Motor neuron (in vitro differentiated cells): Measurements from ENCODE around the gene KIAA0753. TPM values are rescaled to one million over a fixed set of nuclear protein-coding genes. Genes with fewer than 3 reads are reported as not detected.

Experiments used
- ATAC-seq, 8 experiments: fragments of 200-7000 bp; cut with Tn5 transposase; replicated peaks in 6 of 8; 2 replicates each; pipeline ENCODE4 v1.8.0; 2021; ENCODE audit warnings: mild to moderate bottlenecking in 8 of 8, moderate library complexity in 8 of 8
- H3K27ac ChIP-seq, 2 donors: fragments of 250-450 bp; sonication (Bioruptor Pico); 2 replicates each; pipeline ENCODE4 v1.9.0; 2021; ENCODE audit warnings: antibody characterized with exemption in 2 of 2, mild to moderate bottlenecking in 2 of 2, moderate library complexity in 1 of 2
- H3K4me1 ChIP-seq, 2 donors: fragments of 250-450 bp; sonication (Bioruptor Pico); replicated peaks in 1 of 2; 2 replicates each; pipeline ENCODE4 v1.6.1; 2021; ENCODE audit warnings: antibody characterized with exemption in 2 of 2, mild to moderate bottlenecking in 2 of 2, moderate library complexity in 1 of 2
- H3K4me3 ChIP-seq, 5 donors: fragments of 250-450 bp; sonication (Bioruptor Pico); 2 replicates each; pipeline ENCODE4 v1.9.0; 2021; ENCODE audit warnings: antibody characterized with exemption in 5 of 5, mild to moderate bottlenecking in 5 of 5, moderate library complexity in 4 of 5
- WGBS, 10 experiments: fragments of 450-650 bp; shearing (Covaris generic); methylation state at CpG; one replicate each; pipeline ENCODE4 v1.0.0; 2022; 5-methylcytosine and 5-hydroxymethylcytosine counted together
- in situ Hi-C, 9 experiments: fragments of 400-800 bp; cut with MboI; loops; one replicate each; pipeline ENCODE4 v1.15.0; 2021; ENCODE audit warnings: low sequenced_read_pairs in 9 of 9, low pct_unique_long_range_greater_than_20kb in 2 of 9; ENCODE audit not compliant: unreplicated experiment in 9 of 9
- total RNA-seq, 8 experiments: library from RNA; unstranded; fragments of 300-600 nt; gene quantifications; 2 replicates each; pipeline versions ENCODE4 v1.2.3 to v1.2.4, GENCODE V29; 2022

KIAA0753 gene
- total RNA-seq, 8 experiments from 2014 or later = 12.6 to 32.2 (median 19.3) TPM

- no peak for ATAC-seq
- in situ Hi-C loops = no loop called here
- WGBS, 10 experiments = 83 to 100% (median 86%) methylated on average over 1 to 4 of the region's 4 CpGs; no CpG with 5 or more reads in 5 of the 10 experiments
- no peak overlapping the region for H3K27ac ChIP-seq
- H3K4me1 ChIP-seq = no peaks in the 10 kb centered on the region
- no peak overlapping the region for H3K4me3 ChIP-seq
Measured at GRCh38 chr17:6542577-6542976, 97.9 kb downstream of the KIAA0753 start.

- in situ Hi-C loops = no loop called here
- Histone ChIP-seq H3K4me3 (no peak overlapping the region), H3K4me1 (no peaks in the 10 kb centered on the region), H3K27ac (no peak overlapping the region)
- WGBS, 10 experiments = 80 to 100% (median 89%) methylated on average over 2 to 4 of the region's 4 CpGs; no CpG with 5 or more reads in 6 of the 10 experiments
- no peak for ATAC-seq
Measured at GRCh38 chr17:6541886-6542285, 98.6 kb downstream of the KIAA0753 start.

GRCh38 chr17:6539871-6540270 lies 100.6 kb downstream of the KIAA0753 start:
- in situ Hi-C loops = no loop called here
- Histone ChIP-seq H3K4me1 (no peaks in the 10 kb centered on the region), H3K27ac (no peak overlapping the region), H3K4me3 (no peak overlapping the region)
- 27 to 83% (median 52%) methylated on average over 1 to 3 of the region's 3 CpGs; no CpG with 5 or more reads in 3 of the 10 experiments for WGBS, 10 experiments
- no peak for ATAC-seq

GRCh38 chr17:6536566-6537065 lies 103.9 kb downstream of the KIAA0753 start:
- in situ Hi-C loops = no loop called here
- 33 to 100% (median 79%) methylated on average over 1 to 7 of the region's 10 CpGs; no CpG with 5 or more reads in 3 of the 10 experiments for WGBS, 10 experiments
- no peaks in the 10 kb centered on the region for H3K4me1 ChIP-seq
- H3K27ac ChIP-seq = no peak overlapping the region
- ATAC-seq = no peak
- no peak overlapping the region for H3K4me3 ChIP-seq

- H3K4me3 ChIP-seq = no peak overlapping the region
- 70 to 84% (median 80%) methylated on average over 2 to 7 of the region's 10 CpGs; no CpG with 5 or more reads in 4 of the 10 experiments for WGBS, 10 experiments
- no peaks in the 10 kb centered on the region for H3K4me1 ChIP-seq
- in situ Hi-C loops = no loop called here
- ATAC-seq = no peak
- H3K27ac ChIP-seq = no peak overlapping the region
Measured at GRCh38 chr17:6536053-6536452, 104.5 kb downstream of the KIAA0753 start.

- Histone ChIP-seq H3K27ac (no peak overlapping the region), H3K4me1 (no peaks in the 10 kb centered on the region), H3K4me3 (no peak overlapping the region)
- 50 to 61% methylated on average over 1 to 2 of the region's 3 CpGs; no CpG with 5 or more reads in 8 of the 10 experiments for WGBS, 10 experiments
- ATAC-seq = no peak
- in situ Hi-C loops = no loop called here
Measured at GRCh38 chr17:6534846-6535514, 105.5 kb downstream of the KIAA0753 start.

GRCh38 chr17:6532441-6532885 lies 108.0 kb downstream of the KIAA0753 start:
- no peak for ATAC-seq
- H3K4me1 ChIP-seq = no peaks in the 10 kb centered on the region
- in situ Hi-C loops = no loop called here
- no peak overlapping the region for H3K27ac ChIP-seq
- no peak overlapping the region for H3K4me3 ChIP-seq
- WGBS, 10 experiments = 0 to 100% (median 60%) methylated on average over 1 to 3 of the region's 5 CpGs; no CpG with 5 or more reads in 2 of the 10 experiments

- no peak for ATAC-seq
- no peak overlapping the region for H3K27ac ChIP-seq
- in situ Hi-C loops = no loop called here
- no peaks in the 10 kb centered on the region for H3K4me1 ChIP-seq
- no peak overlapping the region for H3K4me3 ChIP-seq
- WGBS, 10 experiments = 60 to 85% (median 72%) methylated on average over 1 to 7 of the region's 7 CpGs; no CpG with 5 or more reads in 3 of the 10 experiments
Measured at GRCh38 chr17:6531575-6531974, 108.9 kb downstream of the KIAA0753 start.

GRCh38 chr17:6530324-6530920 lies 110.1 kb downstream of the KIAA0753 start:
- 33 to 100% (median 70%) methylated on average over 1 to 3 of the region's 5 CpGs; no CpG with 5 or more reads in 2 of the 10 experiments for WGBS, 10 experiments
- Histone ChIP-seq H3K4me3 (no peak overlapping the region), H3K27ac (no peak overlapping the region), H3K4me1 (no peaks in the 10 kb centered on the region)
- no peak for ATAC-seq
- in situ Hi-C loops = no loop called here

- in situ Hi-C loops = no loop called here
- ATAC-seq = peak in 1 of 8 experiments; percentile 34
- no peak overlapping the region for H3K27ac ChIP-seq
Measured at GRCh38 chr17:6528557-6528956, 112.0 kb downstream of the KIAA0753 start.

More at GRCh38 chr17:6528557-6528956, 112.0 kb downstream of the KIAA0753 start:
- H3K4me3 ChIP-seq = no peak overlapping the region
- WGBS, 10 experiments = 0 to 67% (median 30%) methylated on average over 1 to 3 of the region's 3 CpGs; no CpG with 5 or more reads in 3 of the 10 experiments
- no peaks in the 10 kb centered on the region for H3K4me1 ChIP-seq

Other genes with a start within 250 kb of the KIAA0753 start
- under 1 TPM in 4 of 8 experiments, not detected in 4; 0.08 to 1.00 (median 0.39) TPM for gene AIPL1, start 205.6 kb downstream of the KIAA0753 start, total RNA-seq
- 10 to 100 TPM in 3 of 8 experiments, 1 to 10 TPM in 3, under 1 TPM in 1, not detected in 1; 0.71 to 47.6 (median 3.5) TPM for gene PIMREG, start 196.3 kb downstream of the KIAA0753 start, total RNA-seq
- 10 to 100 TPM in 1 of 8 experiments, 1 to 10 TPM in 5, under 1 TPM in 2; 0.31 to 10.1 (median 1.7) TPM for gene PITPNM3, start 84.2 kb downstream of the KIAA0753 start, total RNA-seq
- 100 to 1,000 TPM in 3 of 8 experiments, 10 to 100 TPM in 5; 70.5 to 168 (median 94.7) TPM for gene TXNDC17, start 349 bp upstream of the KIAA0753 start, total RNA-seq
- gene MED31, start 10.9 kb upstream of the KIAA0753 start, total RNA-seq = 10 to 100 TPM; 11.7 to 31.8 (median 18.0) TPM
- gene C17orf100, start 11.1 kb upstream of the KIAA0753 start, total RNA-seq = 1 to 10 TPM in 7 of 8 experiments, under 1 TPM in 1; 0.56 to 8.9 (median 4.3) TPM
- gene SLC13A5, start 72.7 kb upstream of the KIAA0753 start, total RNA-seq = under 1 TPM in 7 of 8 experiments, not detected in 1; 0.07 to 0.73 (median 0.17) TPM
- gene XAF1, start 115.3 kb upstream of the KIAA0753 start, total RNA-seq = 10 to 100 TPM in 1 of 8 experiments, 1 to 10 TPM in 4, under 1 TPM in 2, not detected in 1; 0.27 to 56.7 (median 5.6) TPM
- gene FBXO39, start 135.5 kb upstream of the KIAA0753 start, total RNA-seq = under 1 TPM in 3 of 8 experiments, not detected in 5; 0.20 to 0.76 (median 0.42) TPM
- gene TEKT1, start 191.0 kb upstream of the KIAA0753 start, total RNA-seq = 10 to 100 TPM in 1 of 8 experiments, under 1 TPM in 4, not detected in 3; 0.05 to 17.0 (median 0.17) TPM